ENCODE data around the gene HDAC9. TPM values are rescaled to one million over a fixed set of nuclear protein-coding genes. Genes with fewer than 3 reads are reported as not detected.

The HDAC9 gene
- polyA plus RNA-seq, 3 donors, result 41.7 to 51.2 (median 44.2) TPM

- 100% methylated on average over 2 of the region's 3 CpGs for WGBS (ENCODE audit: insufficient coverage)
Measured at GRCh38 chr7:18623389-18623788, 127.8 kb downstream of the HDAC9 start.

GRCh38 chr7:18624459-18624858, 128.9 kb downstream of the HDAC9 start:
- Histone ChIP-seq H3K9me3 (replicated peaks in 1 of 2; ENCODE audit: control insufficient read depth in 1 of 2, insufficient read depth in 1 of 2, low read length in 2 of 2) (no peaks in the 10 kb centered on the region), H4K20me1 (ENCODE audit: insufficient read depth, low read length) (no peaks in the 10 kb centered on the region), H3K9ac (ENCODE audit: insufficient read depth, low read length, poor library complexity, severe bottlenecking) (no peak overlapping the region), H2AFZ (ENCODE audit: insufficient read depth, low read depth, low read length, poor library complexity, severe bottlenecking) (no peak overlapping the region), H3K79me2 (ENCODE audit: insufficient read depth, low read length) (no peaks in the 10 kb centered on the region), H3K27ac (ENCODE audit: low read depth in 1 of 2, low read length in 2 of 2) (peak overlapping the region in 1 of 2 donors; percentile 20), H3K4me2 (replicated peaks; ENCODE audit: extremely low read depth, low read length, poor library complexity, severe bottlenecking) (no peak overlapping the region), H3K4me1 (ENCODE audit: control insufficient read depth in 1 of 2, insufficient read depth in 2 of 2, low read length in 2 of 2) (no peaks in the 10 kb centered on the region), H3K4me3 (replicated peaks in 1 of 3; ENCODE audit: low read depth in 2 of 3, low read length in 3 of 3) (no peak overlapping the region), H3K27me3 (ENCODE audit: control insufficient read depth in 2 of 2, insufficient read depth in 2 of 2, low read length in 2 of 2) (no peaks in the 10 kb centered on the region), H3K36me3 (replicated peaks in 1 of 2; ENCODE audit: control insufficient read depth in 1 of 2, insufficient read depth in 2 of 2, low read length in 2 of 2) (peaks cover 55 to 82% of the 10 kb centered on the region in 2 donors)
- Mint-ChIP-seq H3K9me3 (no peaks in the 10 kb centered on the region), H3K4me1 (no peaks in the 10 kb centered on the region), H3K27ac (peak overlapping the region in 1 of 7 donors; percentile 18), H3K4me3 (no peak overlapping the region), H3K27me3 (ENCODE audit: low read depth in 3 of 3) (no peaks in the 10 kb centered on the region), H3K36me3 (peaks cover 60 to 74% of the 10 kb centered on the region in 2 donors)
- intact Hi-C loops (cut with micrococcal nuclease), result no loop called here
- TF ChIP-seq CTCF (IDR thresholded peaks at IDR 0.05), result no peak
- no peak for DNase-seq
- no CpG with 5 or more reads among the region's 1 CpG for WGBS (ENCODE audit: insufficient coverage)

More at GRCh38 chr7:18623389-18623788, 127.8 kb downstream of the HDAC9 start:
- intact Hi-C loops (cut with micrococcal nuclease), result no loop called here
- Mint-ChIP-seq H3K36me3 (peaks cover 56 to 75% of the 10 kb centered on the region in 2 donors), H3K9me3 (no peaks in the 10 kb centered on the region), H3K4me3 (no peak overlapping the region), H3K27ac (no peak overlapping the region), H3K27me3 (ENCODE audit: low read depth in 3 of 3) (no peaks in the 10 kb centered on the region), H3K4me1 (no peaks in the 10 kb centered on the region)
- H3K4me3 ChIP-seq (replicated peaks in 1 of 3; ENCODE audit: low read depth in 2 of 3, low read length in 3 of 3), result no peak overlapping the region
- H4K20me1 ChIP-seq (ENCODE audit: insufficient read depth, low read length), result no peaks in the 10 kb centered on the region
- peaks cover 59 to 83% of the 10 kb centered on the region in 2 donors for H3K36me3 ChIP-seq (replicated peaks in 1 of 2; ENCODE audit: control insufficient read depth in 1 of 2, insufficient read depth in 2 of 2, low read length in 2 of 2)
- H2AFZ ChIP-seq (ENCODE audit: insufficient read depth, low read depth, low read length, poor library complexity, severe bottlenecking), result no peak overlapping the region
- no peak overlapping the region for H3K27ac ChIP-seq (ENCODE audit: low read depth in 1 of 2, low read length in 2 of 2)
- no peak for DNase-seq
- H3K9me3 ChIP-seq (replicated peaks in 1 of 2; ENCODE audit: control insufficient read depth in 1 of 2, insufficient read depth in 1 of 2, low read length in 2 of 2), result no peaks in the 10 kb centered on the region
- TF ChIP-seq CTCF (IDR thresholded peaks at IDR 0.05), result no peak
- no peaks in the 10 kb centered on the region for H3K79me2 ChIP-seq (ENCODE audit: insufficient read depth, low read length)
- H3K27me3 ChIP-seq (ENCODE audit: control insufficient read depth in 2 of 2, insufficient read depth in 2 of 2, low read length in 2 of 2), result no peaks in the 10 kb centered on the region
- H3K9ac ChIP-seq (ENCODE audit: insufficient read depth, low read length, poor library complexity, severe bottlenecking), result no peak overlapping the region
- H3K4me1 ChIP-seq (ENCODE audit: control insufficient read depth in 1 of 2, insufficient read depth in 2 of 2, low read length in 2 of 2), result no peaks in the 10 kb centered on the region
- no peak overlapping the region for H3K4me2 ChIP-seq (replicated peaks; ENCODE audit: extremely low read depth, low read length, poor library complexity, severe bottlenecking)
